HEK293 (cell line): Measurements from ENCODE around the gene CEP63.

ENCODE experiments used
- BCL11A ChIP-seq: fragments of 450-650 bp; formaldehyde crosslinking; IDR thresholded peaks from 2 replicates; pipeline ENCODE4 v1.5.1; 2016; ENCODE audit warnings: low read depth, missing biosample characterization, missing genetic modification characterization
- ZNF777 ChIP-seq: fragments of 450-650 bp; formaldehyde crosslinking; IDR thresholded peaks from 2 replicates; pipeline ENCODE4 v1.5.1; 2017; ENCODE audit warnings: missing biosample characterization, missing genetic modification characterization, borderline replicate concordance
- TF ChIP-seq, protein P1 (sequence below): fragments of 450-650 bp; formaldehyde crosslinking; IDR thresholded peaks from 2 replicates; pipeline ENCODE4 v1.5.1; 2016; ENCODE audit warnings: missing biosample characterization, missing genetic modification characterization
- TF ChIP-seq, protein P2 (sequence below): fragments of 450-650 bp; formaldehyde crosslinking; IDR thresholded peaks from 2 replicates; pipeline ENCODE4 v1.5.1; 2016; ENCODE audit warnings: missing biosample characterization, missing genetic modification characterization

DNA sequence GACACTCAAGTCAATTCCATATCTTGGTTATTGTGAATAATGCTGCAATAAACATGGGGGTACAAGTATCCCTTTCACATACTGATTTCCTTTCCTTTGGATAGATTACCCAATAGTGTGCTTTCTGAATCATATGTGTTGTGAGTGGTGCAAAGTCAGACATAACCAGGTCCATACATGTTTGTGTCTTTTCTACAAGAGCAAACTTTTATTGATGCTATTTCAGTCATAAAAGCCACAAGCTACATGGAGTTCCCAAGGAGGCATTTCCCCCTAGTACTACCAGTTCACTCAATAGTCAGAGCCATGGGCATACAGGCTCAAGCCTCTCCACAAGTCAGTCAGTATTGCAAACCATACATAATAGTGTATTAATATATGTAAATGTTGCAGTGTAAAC lies 10.1 kb downstream of the CEP63 start:
- TF ChIP-seq, protein P1, sequence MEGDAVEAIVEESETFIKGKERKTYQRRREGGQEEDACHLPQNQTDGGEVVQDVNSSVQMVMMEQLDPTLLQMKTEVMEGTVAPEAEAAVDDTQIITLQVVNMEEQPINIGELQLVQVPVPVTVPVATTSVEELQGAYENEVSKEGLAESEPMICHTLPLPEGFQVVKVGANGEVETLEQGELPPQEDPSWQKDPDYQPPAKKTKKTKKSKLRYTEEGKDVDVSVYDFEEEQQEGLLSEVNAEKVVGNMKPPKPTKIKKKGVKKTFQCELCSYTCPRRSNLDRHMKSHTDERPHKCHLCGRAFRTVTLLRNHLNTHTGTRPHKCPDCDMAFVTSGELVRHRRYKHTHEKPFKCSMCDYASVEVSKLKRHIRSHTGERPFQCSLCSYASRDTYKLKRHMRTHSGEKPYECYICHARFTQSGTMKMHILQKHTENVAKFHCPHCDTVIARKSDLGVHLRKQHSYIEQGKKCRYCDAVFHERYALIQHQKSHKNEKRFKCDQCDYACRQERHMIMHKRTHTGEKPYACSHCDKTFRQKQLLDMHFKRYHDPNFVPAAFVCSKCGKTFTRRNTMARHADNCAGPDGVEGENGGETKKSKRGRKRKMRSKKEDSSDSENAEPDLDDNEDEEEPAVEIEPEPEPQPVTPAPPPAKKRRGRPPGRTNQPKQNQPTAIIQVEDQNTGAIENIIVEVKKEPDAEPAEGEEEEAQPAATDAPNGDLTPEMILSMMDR (tag by site-specific recombination), result no peak
- TF ChIP-seq, protein P2, sequence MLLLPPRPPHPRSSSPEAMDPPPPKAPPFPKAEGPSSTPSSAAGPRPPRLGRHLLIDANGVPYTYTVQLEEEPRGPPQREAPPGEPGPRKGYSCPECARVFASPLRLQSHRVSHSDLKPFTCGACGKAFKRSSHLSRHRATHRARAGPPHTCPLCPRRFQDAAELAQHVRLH, result no peak
- no peak for TF ChIP-seq ZNF777
- no peak for TF ChIP-seq BCL11A (tag by site-specific recombination)
